Upper lobe of left lung (tissue), 6 donors: ENCODE measurements around the gene CLBA1. TPM values are rescaled to one million over a fixed set of nuclear protein-coding genes. Genes with fewer than 3 reads are reported as not detected.

Experiments
- ATAC-seq, 2 donors: fragments of 200-7000 bp; cut with Tn5 transposase; one replicate each; pipeline ENCODE4 v1.9.1; 2022; ENCODE audit warnings: mild to moderate bottlenecking in 2 of 2, moderate library complexity in 2 of 2; ENCODE audit not compliant: low FRiP score in 2 of 2
- DNase-seq, 2 donors: peaks; one replicate each; pipeline ENCODE4 v3.0.0-alpha.2; 2019 to 2020
- H3K27ac ChIP-seq, 4 donors: fragments of 200-600 bp; sonication (generic); one replicate each; pipeline ENCODE4 v1.5.1; 2016 to 2019
- H3K27me3 ChIP-seq, 4 donors: fragments of 200-600 bp; sonication (generic); one replicate each; pipeline ENCODE4 v1.5.1; 2017 to 2019
- H3K36me3 ChIP-seq, 4 donors: fragments of 200-600 bp; sonication (generic); one replicate each; pipeline ENCODE4 v1.5.1; 2016 to 2019
- H3K4me1 ChIP-seq, 4 donors: fragments of 200-600 bp; sonication (generic); one replicate each; pipeline ENCODE4 v1.5.1; 2018 to 2019
- H3K4me3 ChIP-seq, 4 donors: fragments of 200-600 bp; sonication (generic); one replicate each; pipeline ENCODE4 v1.5.1; 2017 to 2019; ENCODE audit warnings: mild to moderate bottlenecking in 2 of 4, moderate library complexity in 1 of 4
- H3K9me3 ChIP-seq, 4 donors: fragments of 200-600 bp; sonication (generic); one replicate each; pipeline ENCODE4 v1.5.1; 2018 to 2019
- CTCF ChIP-seq, 6 experiments: fragments of 450-650 bp in 4 of 6; fragments of 200-600 bp in 2 of 6; sonication (generic) in 2 of 6; IDR thresholded peaks; one replicate each; pipeline ENCODE4 v1.5.1; 2016 to 2019; ENCODE audit warnings: antibody characterized with exemption in 6 of 6
- EP300 ChIP-seq, 4 donors: sonication (generic); formaldehyde crosslinking; IDR thresholded peaks; one replicate each; pipeline ENCODE4 v1.5.1; 2017; ENCODE audit warnings: antibody characterized with exemption in 4 of 4, control low read depth in 2 of 4
- POLR2A ChIP-seq, 4 donors: fragments of 450-650 bp; IDR thresholded peaks; one replicate each; pipeline ENCODE4 v1.5.1; 2016 to 2017; ENCODE audit warnings: antibody characterized with exemption in 4 of 4, mild to moderate bottlenecking in 2 of 4
- POLR2AphosphoS5 ChIP-seq, 2 donors: sonication (generic); formaldehyde crosslinking; IDR thresholded peaks; one replicate each; pipeline ENCODE4 v1.5.1; 2017; ENCODE audit warnings: antibody characterized with exemption in 2 of 2
- WGBS, 2 donors: methylation state at CpG; one replicate each; pipeline ENCODE4 v1.1.5; 2017 to 2018; 5-methylcytosine and 5-hydroxymethylcytosine counted together
- total RNA-seq, 6 donors: library from RNA; depleted of rRNA in 4 of 6; stranded (reverse); fragments of >200 nt in 4 of 6; gene quantifications; one replicate each; pipeline versions ENCODE4 v1.1.0 to v1.2.1, GENCODE V29; 2016 to 2021
- donor health status: DM: no; HTN: no; CAD: no; lungs with moderate emphysema.
- donor health status: DM: no; HTN: yes; CAD: no; lungs with severe emphysema.

The CLBA1 gene
- total RNA-seq, 6 donors from 2014 or later = 11.1 to 44.0 (median 13.3) TPM

- Histone ChIP-seq H3K27ac (no peak overlapping the region), H3K27me3 (no peaks in the 10 kb centered on the region), H3K36me3 (peaks cover 0 to 22% (median 14%) of the 10 kb centered on the region in 4 donors), H3K4me3 (no peak overlapping the region), H3K9me3 (no peaks in the 10 kb centered on the region), H3K4me1 (peaks cover 13 to 19% (median 17%) of the 10 kb centered on the region in 4 donors)
- ATAC-seq (no peak), DNase-seq (no peak)
- WGBS, 2 donors = 68 to 76% methylated on average over 4 of the region's 4 CpGs
- no peak for TF ChIP-seq EP300 (IDR thresholded peaks at IDR 0.05)
- TF ChIP-seq CTCF (IDR thresholded peaks at IDR 0.05) = no peak
- no peak for TF ChIP-seq POLR2AphosphoS5 (IDR thresholded peaks at IDR 0.05)
- TF ChIP-seq POLR2A (IDR thresholded peaks at IDR 0.05) = no peak
These were observed 29.0 kb downstream of the CLBA1 start for GRCh38 chr14:105014631-105015030.

DNA sequence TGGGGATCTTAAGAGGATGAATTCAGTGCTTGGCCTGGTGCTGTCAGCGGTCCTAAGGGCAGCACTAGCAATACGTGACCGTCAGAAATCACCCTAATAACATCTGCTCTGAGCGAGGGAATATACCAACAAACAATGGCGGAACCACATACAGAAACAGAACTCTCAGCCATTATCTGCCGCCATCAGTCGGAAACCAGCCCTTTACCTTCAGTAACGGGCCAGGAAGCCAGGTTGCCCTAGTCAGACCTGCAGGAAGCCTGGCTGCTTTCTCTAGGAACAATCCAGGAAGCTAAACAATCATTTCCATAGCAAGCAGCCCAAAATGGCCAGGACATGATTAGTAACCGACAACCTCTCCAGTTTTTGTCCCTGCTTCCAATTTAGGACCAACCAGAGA, 29.7 kb downstream of the CLBA1 start:
- peaks cover 0 to 16% (median 9%) of the 10 kb centered on the region in 4 donors for H3K36me3 ChIP-seq
- H3K4me3 ChIP-seq = no peak overlapping the region
- ATAC-seq (no peak), DNase-seq (no peak)
- H3K4me1 ChIP-seq = peaks cover 19 to 25% (median 23%) of the 10 kb centered on the region in 4 donors
- TF ChIP-seq EP300 (IDR thresholded peaks at IDR 0.05) (no peak), CTCF (IDR thresholded peaks at IDR 0.05) (no peak), POLR2A (IDR thresholded peaks at IDR 0.05) (no peak), POLR2AphosphoS5 (IDR thresholded peaks at IDR 0.05) (no peak)
- no peak overlapping the region for H3K27ac ChIP-seq
- H3K27me3 ChIP-seq = no peaks in the 10 kb centered on the region
- no peaks in the 10 kb centered on the region for H3K9me3 ChIP-seq
- 84% methylated on average over 9 of the region's 9 CpGs for WGBS, 2 donors

DNA sequence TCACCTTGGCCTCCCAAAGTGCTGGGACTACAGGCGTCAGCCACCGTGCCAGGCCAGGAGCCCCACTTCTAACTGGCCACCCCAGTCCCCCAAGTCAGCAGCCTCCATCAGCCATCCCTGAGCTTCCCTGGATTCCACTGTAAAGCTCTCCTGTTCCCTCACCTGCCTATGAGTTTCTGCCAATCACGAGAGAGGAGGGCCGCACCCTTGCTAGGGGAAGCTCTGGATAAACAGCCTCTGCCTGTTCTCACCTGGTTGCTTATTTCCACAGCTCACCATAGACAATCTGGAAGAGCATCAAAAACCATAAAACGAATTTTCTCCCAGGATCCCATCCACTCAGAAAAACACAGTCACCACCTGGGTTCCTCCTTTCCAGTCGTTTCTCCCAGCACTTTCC, 30.3 kb downstream of the CLBA1 start:
- peaks cover 0 to 9% (median 7%) of the 10 kb centered on the region in 4 donors for H3K36me3 ChIP-seq
- H3K9me3 ChIP-seq = no peaks in the 10 kb centered on the region
- no peak for ATAC-seq
- DNase-seq = no peak
- H3K27ac ChIP-seq = no peak overlapping the region
- H3K27me3 ChIP-seq = no peaks in the 10 kb centered on the region
- WGBS, 2 donors = 83 to 91% methylated on average over 6 of the region's 6 CpGs
- TF ChIP-seq EP300 (IDR thresholded peaks at IDR 0.05) (no peak), CTCF (IDR thresholded peaks at IDR 0.05) (no peak), POLR2AphosphoS5 (IDR thresholded peaks at IDR 0.05) (no peak), POLR2A (IDR thresholded peaks at IDR 0.05) (no peak)
- H3K4me3 ChIP-seq = no peak overlapping the region
- peaks cover 19 to 28% (median 24%) of the 10 kb centered on the region in 4 donors for H3K4me1 ChIP-seq

DNA sequence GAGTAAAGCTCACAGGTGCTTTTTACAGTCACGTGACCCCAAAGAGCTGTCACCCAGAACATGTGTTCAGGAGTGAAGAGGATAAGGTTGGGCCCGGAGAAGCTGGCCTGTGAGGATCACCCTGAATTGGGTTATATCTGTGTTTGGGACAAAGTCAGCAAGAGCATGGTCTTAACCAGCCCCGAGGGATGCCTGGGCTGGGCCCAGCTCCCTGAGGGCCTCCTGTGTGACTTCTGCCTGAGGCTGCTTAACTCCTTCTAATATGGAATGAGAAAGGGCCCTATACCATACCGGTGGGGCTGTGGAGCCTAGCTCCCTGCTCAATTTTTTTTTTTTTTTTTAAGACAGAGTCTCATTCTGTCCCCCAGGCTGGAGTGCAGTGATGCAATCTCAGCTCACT, 32.8 kb downstream of the CLBA1 start:
- no peaks in the 10 kb centered on the region for H3K9me3 ChIP-seq
- DNase-seq = no peak
- H3K27me3 ChIP-seq = no peaks in the 10 kb centered on the region
- 83 to 85% methylated on average over 4 of the region's 4 CpGs for WGBS, 2 donors
- no peaks in the 10 kb centered on the region for H3K36me3 ChIP-seq
- H3K4me1 ChIP-seq = peaks cover 24 to 39% (median 26%) of the 10 kb centered on the region in 4 donors
- H3K4me3 ChIP-seq = no peak overlapping the region
- no peak overlapping the region for H3K27ac ChIP-seq
- TF ChIP-seq POLR2A (IDR thresholded peaks at IDR 0.05) = no peak
- no peak for TF ChIP-seq CTCF (IDR thresholded peaks at IDR 0.05)
- TF ChIP-seq EP300 (IDR thresholded peaks at IDR 0.05) = no peak
- no peak for TF ChIP-seq POLR2AphosphoS5 (IDR thresholded peaks at IDR 0.05)
- ATAC-seq = no peak
